ENCODE measurements around the gene CASP10. TPM values are rescaled to one million over a fixed set of nuclear protein-coding genes. Genes with fewer than 3 reads are reported as not detected.

The CASP10 gene
- total and polyA plus RNA-seq, 2 of the 13 experiments (the other 11 are each of a cell fraction or from before 2014, with no cell fraction given): 22.2 to 23.8 TPM

GRCh38 chr2:201219328-201220096 lies 36.6 kb downstream of the CASP10 start (continued):
- TF ChIP-seq ZNF407 (CRISPR knock-in tag; IDR thresholded peaks at IDR 0.05; ENCODE audit: not compliant biosample characterization): no peak
- no peak for TF ChIP-seq ZBTB39 (CRISPR knock-in tag; IDR thresholded peaks at IDR 0.05)
- TF ChIP-seq SOX5 (CRISPR knock-in tag; IDR thresholded peaks at IDR 0.05; ENCODE audit: borderline replicate concordance): no peak
- no peak for TF ChIP-seq THAP11 (CRISPR knock-in tag; IDR thresholded peaks at IDR 0.05)
- no peak for TF ChIP-seq SMAD1 (CRISPR knock-in tag; IDR thresholded peaks at IDR 0.05; ENCODE audit: borderline replicate concordance, low read depth)
- TF ChIP-seq MXD3 (CRISPR knock-in tag; IDR thresholded peaks at IDR 0.05): no peak
- TF ChIP-seq HNRNPK (IDR thresholded peaks at IDR 0.05; ENCODE audit: low read depth, low read length, poor library complexity, severe bottlenecking): no peak
- no peak for TF ChIP-seq ZNF768 (CRISPR knock-in tag; IDR thresholded peaks at IDR 0.05)
- TF ChIP-seq ZMYM2 (CRISPR knock-in tag; IDR thresholded peaks at IDR 0.05): no peak
- TF ChIP-seq STAT6 (CRISPR knock-in tag; IDR thresholded peaks at IDR 0.05; ENCODE audit: borderline replicate concordance): no peak

Measured in HepG2 (cell line).